Nasal cavity respiratory epithelium epithelial cell of viscerocranial mucosa (primary cell): Measurements from ENCODE around the gene PGA4. TPM values are rescaled to one million over a fixed set of nuclear protein-coding genes. Genes with fewer than 3 reads are reported as not detected.

Experiments used
- total RNA-seq: library from RNA; depleted of rRNA; stranded (reverse); fragments of >200 nt; gene quantifications from 2 replicates; pipeline ENCODE4 v1.2.3, GENCODE V29; 2014

The PGA4 gene
- not detected in 2 replicates for total RNA-seq

GRCh38 chr11:61222047-61222446, at the start of gene PGA4:
Gene PGA4, plus strand, starts transcription at chr11:61222347. Its CDS starts 54 bp downstream, at chr11:61222401.

DNA sequence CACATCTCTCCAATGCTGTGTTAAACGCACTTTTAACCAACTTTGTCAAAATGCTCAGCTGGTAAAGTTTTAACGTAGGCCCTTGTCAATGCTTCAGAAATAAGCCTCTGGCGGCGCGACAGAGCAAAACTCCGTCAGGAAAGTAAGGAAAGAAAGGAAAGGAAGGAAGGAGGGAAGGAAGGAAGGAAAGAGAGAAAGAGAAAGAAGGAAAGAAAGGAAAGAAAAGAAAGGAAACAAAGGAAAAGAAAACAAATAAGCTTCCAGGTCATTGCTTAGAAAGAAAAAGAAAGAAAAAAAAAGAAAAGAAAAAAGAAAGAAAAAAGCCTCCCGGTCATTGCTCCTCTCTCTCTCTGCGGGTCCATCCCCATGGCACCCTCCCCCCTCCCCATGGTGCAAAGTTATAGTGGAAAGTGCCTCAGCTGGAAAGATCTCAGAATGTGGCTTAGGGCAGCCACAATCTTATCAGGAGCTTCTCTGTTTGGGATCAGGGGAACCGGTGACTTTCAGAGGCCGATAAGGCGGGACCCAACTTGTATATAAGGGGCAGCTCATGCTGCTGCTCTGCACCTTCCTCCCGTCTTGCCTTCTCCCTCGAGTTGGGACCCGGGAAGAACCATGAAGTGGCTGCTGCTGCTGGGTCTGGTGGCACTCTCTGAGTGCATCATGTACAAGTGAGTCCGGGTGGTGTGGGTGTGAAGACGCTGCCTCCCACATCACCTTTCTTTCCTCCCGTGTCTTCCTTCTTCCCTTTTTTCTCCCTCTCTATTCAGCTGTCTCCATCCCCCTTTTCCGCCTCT, 19.0 kb upstream of the PGA4 start, which contains the start of gene PGA3:
PGA3 (plus strand) TSS at position 566 of the 797 bp plus-strand sequence; CDS start at position 616, 50 bp downstream.

GRCh38 chr11:61240875-61241274, 18.7 kb downstream of the PGA4 start, which contains the start of gene PGA5:
Gene PGA5, plus strand, starts transcription at chr11:61241175. Its CDS starts 52 bp downstream, at chr11:61241227.

Other genes with a start within 250 kb of the PGA4 start
- not detected in 2 replicates for gene CD5, start 119.9 kb upstream of the PGA4 start, total RNA-seq
- 12.0 and 13.2 TPM in 2 replicates for gene VPS37C, start 60.9 kb upstream of the PGA4 start, total RNA-seq
- not detected in 2 replicates for gene PGA3, start 18.8 kb upstream of the PGA4 start, total RNA-seq
- gene PGA5, start 18.8 kb downstream of the PGA4 start, total RNA-seq: not detected in 2 replicates
- gene VWCE, start 73.0 kb downstream of the PGA4 start, total RNA-seq: under 0.01 and 0.57 TPM in 2 replicates
- gene DDB1, start 110.8 kb downstream of the PGA4 start, total RNA-seq: 186 and 202 TPM in 2 replicates
- gene TKFC, start 110.9 kb downstream of the PGA4 start, total RNA-seq: 27.5 and 32.1 TPM in 2 replicates
- gene CYB561A3, start 139.5 kb downstream of the PGA4 start, total RNA-seq: 36.2 and 108 TPM in 2 replicates
- gene TMEM138, start 140.0 kb downstream of the PGA4 start, total RNA-seq: 17.1 and 35.9 TPM in 2 replicates
- gene TMEM216, start 170.2 kb downstream of the PGA4 start, total RNA-seq: 7.9 and 11.4 TPM in 2 replicates
- 15.0 and 24.6 TPM in 2 replicates for gene CPSF7, start 207.6 kb downstream of the PGA4 start, total RNA-seq
- 23.9 and 28.0 TPM in 2 replicates for gene SDHAF2, start 207.8 kb downstream of the PGA4 start, total RNA-seq